Osteocyte (in vitro differentiated cells): ENCODE data around the gene LIN28B. TPM values are rescaled to one million over a fixed set of nuclear protein-coding genes. Genes with fewer than 3 reads are reported as not detected.
"Not testable (repeated sequence)": the region's sequence is repeated elsewhere in the genome, so short reads cannot be mapped to it uniquely, and the experiment has no call there.

Experiments
- DNase-seq: peaks from one replicate; pipeline ENCODE4 v3.0.0; 2021; ENCODE audit warnings: mixed read lengths; ENCODE audit not compliant: unreplicated experiment; ENCODE audit errors: extremely low spot score
- H3K27ac Mint-ChIP-seq: one replicate; pipeline ENCODE4 v1.8.0; 2021; ENCODE audit warnings: mild to moderate bottlenecking, mixed read lengths; ENCODE audit not compliant: unreplicated experiment
- H3K27me3 Mint-ChIP-seq: one replicate; pipeline ENCODE4 v1.8.0; 2021; ENCODE audit warnings: mixed read lengths; ENCODE audit not compliant: unreplicated experiment
- H3K36me3 Mint-ChIP-seq: one replicate; pipeline ENCODE4 v1.8.0; 2021; ENCODE audit warnings: mixed read lengths; ENCODE audit not compliant: unreplicated experiment
- H3K4me1 Mint-ChIP-seq: one replicate; pipeline ENCODE4 v1.8.0; 2021; ENCODE audit warnings: mixed read lengths; ENCODE audit not compliant: unreplicated experiment
- H3K4me3 Mint-ChIP-seq: one replicate; pipeline ENCODE4 v1.8.0; 2021; ENCODE audit warnings: mild to moderate bottlenecking, moderate library complexity, mixed read lengths; ENCODE audit not compliant: unreplicated experiment
- H3K9me3 Mint-ChIP-seq: one replicate; pipeline ENCODE4 v1.8.0; 2021; ENCODE audit warnings: mixed read lengths; ENCODE audit not compliant: unreplicated experiment
- total RNA-seq: library from RNA; stranded (reverse); gene quantifications from 2 replicates; pipeline ENCODE4 v1.2.1, GENCODE V29; 2021
- TF ChIP-seq, protein P1 (sequence below): fragments of 200-600 bp; sonication (generic); IDR thresholded peaks from 2 replicates; pipeline ENCODE4 v1.5.0; 2021; ENCODE audit warnings: antibody characterized with exemption, mild to moderate bottlenecking, moderate library complexity

The LIN28B gene
- total RNA-seq, 1 donor from 2014 or later = not detected

- Mint-ChIP-seq H3K36me3 (no peaks in the 10 kb centered on the region), H3K27ac (no peak overlapping the region), H3K4me3 (no peak overlapping the region), H3K4me1 (peaks cover 3% of the 10 kb centered on the region), H3K27me3 (no peaks in the 10 kb centered on the region), H3K9me3 (no peaks in the 10 kb centered on the region)
- TF ChIP-seq, protein P1, sequence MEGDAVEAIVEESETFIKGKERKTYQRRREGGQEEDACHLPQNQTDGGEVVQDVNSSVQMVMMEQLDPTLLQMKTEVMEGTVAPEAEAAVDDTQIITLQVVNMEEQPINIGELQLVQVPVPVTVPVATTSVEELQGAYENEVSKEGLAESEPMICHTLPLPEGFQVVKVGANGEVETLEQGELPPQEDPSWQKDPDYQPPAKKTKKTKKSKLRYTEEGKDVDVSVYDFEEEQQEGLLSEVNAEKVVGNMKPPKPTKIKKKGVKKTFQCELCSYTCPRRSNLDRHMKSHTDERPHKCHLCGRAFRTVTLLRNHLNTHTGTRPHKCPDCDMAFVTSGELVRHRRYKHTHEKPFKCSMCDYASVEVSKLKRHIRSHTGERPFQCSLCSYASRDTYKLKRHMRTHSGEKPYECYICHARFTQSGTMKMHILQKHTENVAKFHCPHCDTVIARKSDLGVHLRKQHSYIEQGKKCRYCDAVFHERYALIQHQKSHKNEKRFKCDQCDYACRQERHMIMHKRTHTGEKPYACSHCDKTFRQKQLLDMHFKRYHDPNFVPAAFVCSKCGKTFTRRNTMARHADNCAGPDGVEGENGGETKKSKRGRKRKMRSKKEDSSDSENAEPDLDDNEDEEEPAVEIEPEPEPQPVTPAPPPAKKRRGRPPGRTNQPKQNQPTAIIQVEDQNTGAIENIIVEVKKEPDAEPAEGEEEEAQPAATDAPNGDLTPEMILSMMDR = no peak
- DNase-seq = no peak
Measured at GRCh38 chr6:105069821-105070445, 113.0 kb downstream of the LIN28B start.

GRCh38 chr6:105072798-105073199, 115.9 kb downstream of the LIN28B start:
- Mint-ChIP-seq H3K27me3 (no peaks in the 10 kb centered on the region), H3K4me1 (peaks cover 8% of the 10 kb centered on the region), H3K4me3 (no peak overlapping the region), H3K27ac (no peak overlapping the region), H3K36me3 (no peaks in the 10 kb centered on the region), H3K9me3 (no peaks in the 10 kb centered on the region)
- DNase-seq = no peak
- TF ChIP-seq, protein P1 = no peak

- peaks cover 8% of the 10 kb centered on the region for H3K4me1 Mint-ChIP-seq
- H3K27ac Mint-ChIP-seq = no peak overlapping the region
- H3K4me3 Mint-ChIP-seq = no peak overlapping the region
- H3K9me3 Mint-ChIP-seq = no peaks in the 10 kb centered on the region
- no peak for DNase-seq
- H3K27me3 Mint-ChIP-seq = no peaks in the 10 kb centered on the region
- TF ChIP-seq, protein P1 = no peak
- H3K36me3 Mint-ChIP-seq = no peaks in the 10 kb centered on the region
Measured at GRCh38 chr6:105075210-105075609, 118.3 kb downstream of the LIN28B start.

DNA sequence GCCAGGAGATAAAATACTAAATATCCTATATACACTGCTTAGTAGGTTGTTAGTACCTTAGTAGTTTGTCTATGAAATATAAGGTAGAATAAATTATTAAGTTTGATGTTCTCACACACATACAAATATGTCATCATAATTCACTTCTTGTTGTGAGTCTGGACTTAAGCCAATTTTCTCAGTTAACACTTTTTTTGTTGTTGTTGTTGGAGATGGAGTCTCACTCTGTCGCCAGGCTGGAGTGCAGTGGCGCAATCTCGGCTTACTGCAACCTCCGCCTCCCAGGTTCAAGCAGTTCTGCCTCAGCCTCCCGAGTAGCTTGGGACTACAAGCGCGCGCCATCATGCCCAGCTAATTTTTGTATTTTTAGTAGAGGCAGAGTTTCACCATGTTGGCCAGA, 119.5 kb downstream of the LIN28B start:
- not testable (repeated sequence) for H3K36me3 Mint-ChIP-seq, H3K9me3 Mint-ChIP-seq, H3K4me3 Mint-ChIP-seq, H3K4me1 Mint-ChIP-seq, H3K27me3 Mint-ChIP-seq, H3K27ac Mint-ChIP-seq, DNase-seq

GRCh38 chr6:105077596-105078385, 120.9 kb downstream of the LIN28B start:
- TF ChIP-seq, protein P1 = peak; percentile 71
- Mint-ChIP-seq H3K27ac (no peak overlapping the region), H3K4me1 (peaks cover 8% of the 10 kb centered on the region), H3K27me3 (no peaks in the 10 kb centered on the region), H3K4me3 (no peak overlapping the region), H3K36me3 (no peaks in the 10 kb centered on the region), H3K9me3 (no peaks in the 10 kb centered on the region)
- DNase-seq = no peak
